PC-9 (cell line): ENCODE results near the gene KCNK15. TPM values are rescaled to one million over a fixed set of nuclear protein-coding genes. Genes with fewer than 3 reads are reported as not detected.

Source experiments
- BruUV-seq: library from RNA; stranded (reverse); fragments of 400-500 nt; replicated peaks from 2 replicates; lab custom pipeline; 2021; lab: Mats Ljungman, UMichigan
- CTCF ChIA-PET: fragments of 300-600 bp; sonication (Branson Sonifier 250); formaldehyde crosslinking; loops from one replicate; lab custom pipeline; 2022; ENCODE audit warnings: antibody characterized with exemption; lab: Charles Lee
- POLR2A ChIA-PET: fragments of 300-600 bp; sonication (Branson Sonifier 250); formaldehyde crosslinking; loops from one replicate; lab custom pipeline; 2022; ENCODE audit warnings: antibody characterized with exemption; ENCODE audit not compliant: unreplicated experiment; lab: Charles Lee
- DNase-seq, 2 experiments: peaks; one replicate each; pipeline versions ENCODE4 v3.0.0 to v3.0.0-alpha.2; 2015 to 2022; ENCODE audit warnings: mixed read lengths in 1 of 2
- H2AFZ ChIP-seq: fragments of 200-600 bp; sonication (generic); 2 replicates; pipeline ENCODE4 v1.8.1; 2017; ENCODE audit warnings: antibody characterized with exemption
- H3F3A ChIP-seq: fragments of 200-600 bp; sonication (generic); 2 replicates; pipeline ENCODE4 v1.8.1; 2017; ENCODE audit warnings: antibody characterized with exemption, mild to moderate bottlenecking, low read depth; ENCODE audit not compliant: insufficient read depth
- H3K27ac ChIP-seq: fragments of 200-600 bp; sonication (generic); 2 replicates; pipeline ENCODE4 v1.6.1; 2016; ENCODE audit warnings: mixed run types
- H3K27me3 ChIP-seq: fragments of 200-600 bp; sonication (generic); 2 replicates; pipeline ENCODE4 v1.6.1; 2016; ENCODE audit warnings: low read depth, mixed run types; ENCODE audit not compliant: insufficient read depth
- H3K36me3 ChIP-seq: fragments of 200-600 bp; sonication (generic); 2 replicates; pipeline ENCODE4 v1.6.1; 2016; ENCODE audit warnings: low read depth, mixed run types
- H3K4me1 ChIP-seq: fragments of 200-600 bp; sonication (generic); replicated peaks from 2 replicates; pipeline ENCODE4 v1.6.1; 2016; ENCODE audit warnings: mixed run types; ENCODE audit not compliant: insufficient read depth
- H3K4me2 ChIP-seq: fragments of 200-600 bp; sonication (generic); 2 replicates; pipeline ENCODE4 v1.6.1; 2017; ENCODE audit warnings: mixed run types
- H3K4me3 ChIP-seq: fragments of 200-600 bp; sonication (generic); 2 replicates; pipeline ENCODE4 v1.6.1; 2016; ENCODE audit warnings: mixed run types
- H3K79me2 ChIP-seq: fragments of 200-600 bp; sonication (generic); 2 replicates; pipeline ENCODE4 v1.6.1; 2017; ENCODE audit warnings: low read depth, mixed run types
- H3K9me2 ChIP-seq: fragments of 200-600 bp; sonication (generic); 2 replicates; pipeline ENCODE4 v1.8.1; 2017; ENCODE audit warnings: mild to moderate bottlenecking; ENCODE audit not compliant: insufficient read depth
- H3K9me3 ChIP-seq: fragments of 200-600 bp; sonication (generic); 2 replicates; pipeline ENCODE4 v1.8.1; 2016; ENCODE audit warnings: low read depth; ENCODE audit not compliant: insufficient read depth
- H4K20me1 ChIP-seq: fragments of 200-600 bp; sonication (generic); 2 replicates; pipeline ENCODE4 v1.8.1; 2017; ENCODE audit not compliant: insufficient read depth
- CTCF ChIP-seq: fragments of 200-600 bp; sonication (generic); conservative IDR thresholded peaks from 2 replicates; pipeline ENCODE4 v1.6.1; 2017; ENCODE audit warnings: mixed run types, antibody characterized with exemption, mild to moderate bottlenecking, moderate library complexity
- EZH2 ChIP-seq: fragments of 200-600 bp; sonication (generic); IDR thresholded peaks from 2 replicates; pipeline ENCODE4 v1.8.0; 2017; ENCODE audit warnings: antibody characterized with exemption, low read depth
- intact Hi-C: fragments of 100-400 bp; cut with micrococcal nuclease; formaldehyde crosslinking; loops from one replicate; pipeline ENCODE4 v1.10.0; 2022; ENCODE audit not compliant: unreplicated experiment
- total RNA-seq: library from RNA; stranded (reverse); gene quantifications from 2 replicates; pipeline ENCODE4 v1.2.3, GENCODE V29; 2021

The KCNK15 gene
- total RNA-seq, 1 experiment from 2014 or later: 0.26 TPM

GRCh38 chr20:44796758-44797457 is 51.2 kb downstream of the KCNK15 start:
- intact Hi-C loops: no loop called here
- no peaks in the 10 kb centered on the region for H3K4me1 ChIP-seq

GRCh38 chr20:44799691-44800090 is 54.0 kb downstream of the KCNK15 start:
- H3K36me3 ChIP-seq: no peaks in the 10 kb centered on the region
- no peak for TF ChIP-seq CTCF
- no peak for TF ChIP-seq EZH2
- intact Hi-C loops: no loop called here
- no peak overlapping the region for H3K27ac ChIP-seq
- no peak overlapping the region for H3K4me2 ChIP-seq
- H3K4me3 ChIP-seq: no peak overlapping the region
- POLR2A ChIA-PET: no interaction called here
- H2AFZ ChIP-seq: no peak overlapping the region
- no peak for DNase-seq
- no peaks in the 10 kb centered on the region for H4K20me1 ChIP-seq
- no peaks in the 10 kb centered on the region for H3F3A ChIP-seq
- peaks cover 83% of the 10 kb centered on the region for H3K27me3 ChIP-seq
- no TSS peak for BruUV-seq
- H3K9me3 ChIP-seq: no peaks in the 10 kb centered on the region
- CTCF ChIA-PET: no interaction called here
- no peaks in the 10 kb centered on the region for H3K79me2 ChIP-seq
- no peaks in the 10 kb centered on the region for H3K9me2 ChIP-seq
- no peaks in the 10 kb centered on the region for H3K4me1 ChIP-seq

More at GRCh38 chr20:44796758-44797457, 51.2 kb downstream of the KCNK15 start:
- H3K4me3 ChIP-seq: no peak overlapping the region
- no peaks in the 10 kb centered on the region for H3K36me3 ChIP-seq
- no peaks in the 10 kb centered on the region for H3K9me2 ChIP-seq
- peaks cover 75% of the 10 kb centered on the region for H3K27me3 ChIP-seq
- H3K27ac ChIP-seq: no peak overlapping the region
- TF ChIP-seq CTCF (no peak), EZH2 (no peak)
- H2AFZ ChIP-seq: no peak overlapping the region
- no TSS peak for BruUV-seq
- CTCF ChIA-PET: no interaction called here
- no peak overlapping the region for H3K4me2 ChIP-seq
- POLR2A ChIA-PET: no interaction called here
- no peaks in the 10 kb centered on the region for H3K9me3 ChIP-seq
- H3K79me2 ChIP-seq: no peaks in the 10 kb centered on the region
- no peak for DNase-seq
- no peaks in the 10 kb centered on the region for H4K20me1 ChIP-seq
- no peaks in the 10 kb centered on the region for H3F3A ChIP-seq

- H3K9me2 ChIP-seq: no peaks in the 10 kb centered on the region
- no peak overlapping the region for H3K4me3 ChIP-seq
- DNase-seq: no peak
- H3K36me3 ChIP-seq: no peaks in the 10 kb centered on the region
- peaks cover 83% of the 10 kb centered on the region for H3K27me3 ChIP-seq
- no peaks in the 10 kb centered on the region for H3K79me2 ChIP-seq
- H4K20me1 ChIP-seq: no peaks in the 10 kb centered on the region
- BruUV-seq: no TSS peak
- no peaks in the 10 kb centered on the region for H3F3A ChIP-seq
- intact Hi-C loops: no loop called here
- H3K4me2 ChIP-seq: no peak overlapping the region
- no peak overlapping the region for H2AFZ ChIP-seq
- no peaks in the 10 kb centered on the region for H3K4me1 ChIP-seq
- POLR2A ChIA-PET: no interaction called here
- CTCF ChIA-PET: no interaction called here
- no peak for TF ChIP-seq EZH2
- peak; percentile 51; the same call in 1 of the 2 replicates for TF ChIP-seq CTCF
- H3K9me3 ChIP-seq: no peaks in the 10 kb centered on the region
- H3K27ac ChIP-seq: no peak overlapping the region
These were observed 54.9 kb downstream of the KCNK15 start for GRCh38 chr20:44800391-44801046.

Other genes starting within 250 kb of the KCNK15 start
- gene SERINC3, start 223.8 kb upstream of the KCNK15 start, total RNA-seq: 76.0 and 110 TPM in 2 replicates
- gene PKIG, start 163.3 kb upstream of the KCNK15 start, total RNA-seq: 41.9 and 50.1 TPM in 2 replicates
- gene ADA, start 94.2 kb upstream of the KCNK15 start, total RNA-seq: 28.2 and 32.9 TPM in 2 replicates
- 0.20 TPM in 1 of 2 replicates, not detected in the other for gene CCN5, start 30.5 kb upstream of the KCNK15 start, total RNA-seq
- 0.13 and 0.15 TPM in 2 replicates for gene RIMS4, start 64.7 kb downstream of the KCNK15 start, total RNA-seq
- 194 and 249 TPM in 2 replicates for gene YWHAB, start 139.8 kb downstream of the KCNK15 start, total RNA-seq
- gene PABPC1L, start 164.2 kb downstream of the KCNK15 start, total RNA-seq: 132 and 156 TPM in 2 replicates
- gene TOMM34, start 214.5 kb downstream of the KCNK15 start, total RNA-seq: 65.9 and 71.1 TPM in 2 replicates
- gene STK4, start 220.6 kb downstream of the KCNK15 start, total RNA-seq: 43.7 and 60.9 TPM in 2 replicates